Mucosa of rectum (tissue), 2 donors: ENCODE results near the gene SORD.

Experiments
- H3K27ac ChIP-seq, 2 donors: one replicate each; pipeline ENCODE4 v1.7.0; 2013; ENCODE audit warnings: inconsistent platforms in 2 of 2, low read depth in 2 of 2, low read length in 2 of 2
- H3K27me3 ChIP-seq, 2 donors: one replicate each; pipeline ENCODE4 v1.7.0; 2013; ENCODE audit warnings: low read length in 2 of 2; ENCODE audit not compliant: control insufficient read depth in 2 of 2, insufficient read depth in 2 of 2
- H3K36me3 ChIP-seq, 2 donors: one replicate each; pipeline ENCODE4 v1.7.0; 2013; ENCODE audit warnings: low read length in 2 of 2; ENCODE audit not compliant: control insufficient read depth in 2 of 2, insufficient read depth in 2 of 2
- H3K4me1 ChIP-seq, 2 donors: one replicate each; pipeline ENCODE4 v1.7.0; 2013; ENCODE audit warnings: low read length in 2 of 2, mild to moderate bottlenecking in 1 of 2; ENCODE audit not compliant: control insufficient read depth in 2 of 2, insufficient read depth in 2 of 2
- H3K4me3 ChIP-seq, 2 donors: one replicate each; pipeline ENCODE4 v1.7.0; 2013; ENCODE audit warnings: low read length in 2 of 2
- H3K9ac ChIP-seq, 2 donors: one replicate each; pipeline ENCODE4 v1.7.0; 2013; ENCODE audit warnings: low read length in 2 of 2, low read depth in 1 of 2, mild to moderate bottlenecking in 1 of 2
- H3K9me3 ChIP-seq, 2 donors: one replicate each; pipeline ENCODE4 v1.7.0; 2013; ENCODE audit warnings: low read length in 2 of 2; ENCODE audit not compliant: control insufficient read depth in 2 of 2
- donor health status: healthy.
- donor health status: Normal muscosa, but diverticular disease.

The SORD gene

GRCh38 chr15:45116482-45117307 lies 93.7 kb downstream of the SORD start:
- Histone ChIP-seq H3K4me1 (peaks cover 15 to 18% of the 10 kb centered on the region in 2 donors), H3K9ac (no peak overlapping the region), H3K9me3 (no peaks in the 10 kb centered on the region), H3K27ac (no peak overlapping the region), H3K4me3 (no peak overlapping the region), H3K27me3 (peaks cover 50 to 57% of the 10 kb centered on the region in 2 donors), H3K36me3 (no peaks in the 10 kb centered on the region)

GRCh38 chr15:45117308-45118130 lies 94.5 kb downstream of the SORD start:
- Histone ChIP-seq H3K27me3 (peaks cover 42 to 49% of the 10 kb centered on the region in 2 donors), H3K9me3 (no peaks in the 10 kb centered on the region), H3K4me1 (peaks cover 15 to 17% of the 10 kb centered on the region in 2 donors), H3K27ac (no peak overlapping the region), H3K4me3 (peak overlapping the region in 1 of 2 donors; percentile 26), H3K36me3 (no peaks in the 10 kb centered on the region), H3K9ac (no peak overlapping the region)

GRCh38 chr15:45118131-45118588 lies 95.2 kb downstream of the SORD start:
- no peaks in the 10 kb centered on the region for H3K9me3 ChIP-seq
- H3K9ac ChIP-seq = no peak overlapping the region
- H3K36me3 ChIP-seq = no peaks in the 10 kb centered on the region
- H3K27me3 ChIP-seq = peaks cover 37 to 42% of the 10 kb centered on the region in 2 donors
- peaks cover 12% of the 10 kb centered on the region in 2 donors for H3K4me1 ChIP-seq
- H3K4me3 ChIP-seq = peak overlapping the region in 1 of 2 donors; percentile 26
- no peak overlapping the region for H3K27ac ChIP-seq

- no peak overlapping the region for H3K27ac ChIP-seq
- no peak overlapping the region for H3K4me3 ChIP-seq
- H3K36me3 ChIP-seq = no peaks in the 10 kb centered on the region
- peaks cover 5 to 8% of the 10 kb centered on the region in 2 donors for H3K4me1 ChIP-seq
- H3K9me3 ChIP-seq = no peaks in the 10 kb centered on the region
- no peak overlapping the region for H3K9ac ChIP-seq
- peaks cover 29 to 34% of the 10 kb centered on the region in 2 donors for H3K27me3 ChIP-seq
Observed at GRCh38 chr15:45118996-45119395, 96.0 kb downstream of the SORD start.

- no peak overlapping the region for H3K9ac ChIP-seq
- H3K27ac ChIP-seq = no peak overlapping the region
- H3K4me3 ChIP-seq = no peak overlapping the region
- no peaks in the 10 kb centered on the region for H3K9me3 ChIP-seq
- peaks cover 0 to 2% of the 10 kb centered on the region in 2 donors for H3K4me1 ChIP-seq
- H3K36me3 ChIP-seq = no peaks in the 10 kb centered on the region
- H3K27me3 ChIP-seq = peaks cover 21 to 23% of the 10 kb centered on the region in 2 donors
Observed at GRCh38 chr15:45120081-45120972, 97.3 kb downstream of the SORD start.

- H3K27ac ChIP-seq = no peak overlapping the region
- peaks cover 19 to 20% of the 10 kb centered on the region in 2 donors for H3K27me3 ChIP-seq
- no peak overlapping the region for H3K9ac ChIP-seq
- no peaks in the 10 kb centered on the region for H3K36me3 ChIP-seq
- peaks cover 0 to 2% of the 10 kb centered on the region in 2 donors for H3K4me1 ChIP-seq
- no peaks in the 10 kb centered on the region for H3K9me3 ChIP-seq
- H3K4me3 ChIP-seq = no peak overlapping the region
Observed at GRCh38 chr15:45121020-45121419, 98.0 kb downstream of the SORD start.

GRCh38 chr15:45121706-45122417 lies 98.9 kb downstream of the SORD start:
- Histone ChIP-seq H3K27ac (no peak overlapping the region), H3K9ac (no peak overlapping the region), H3K9me3 (no peaks in the 10 kb centered on the region), H3K36me3 (no peaks in the 10 kb centered on the region), H3K4me1 (peaks cover 0 to 2% of the 10 kb centered on the region in 2 donors), H3K4me3 (no peak overlapping the region), H3K27me3 (peaks cover 18 to 21% of the 10 kb centered on the region in 2 donors)

- Histone ChIP-seq H3K4me3 (no peak overlapping the region), H3K36me3 (no peaks in the 10 kb centered on the region), H3K9ac (no peak overlapping the region), H3K27me3 (peaks cover 15 to 20% of the 10 kb centered on the region in 2 donors), H3K27ac (no peak overlapping the region), H3K4me1 (peaks cover 0 to 1% of the 10 kb centered on the region in 2 donors), H3K9me3 (no peaks in the 10 kb centered on the region)
Observed at GRCh38 chr15:45122719-45123118, 99.7 kb downstream of the SORD start.

- Histone ChIP-seq H3K27me3 (peaks cover 22 to 27% of the 10 kb centered on the region in 2 donors), H3K4me3 (no peak overlapping the region), H3K36me3 (no peaks in the 10 kb centered on the region), H3K9me3 (no peaks in the 10 kb centered on the region), H3K9ac (no peak overlapping the region), H3K4me1 (no peaks in the 10 kb centered on the region), H3K27ac (no peak overlapping the region)
Observed at GRCh38 chr15:45123397-45123796, 100.4 kb downstream of the SORD start.
